Putamen (tissue), 1 donor: ENCODE data around the gene UNCX.
"Not testable (repeated sequence)": the region's sequence is repeated elsewhere in the genome, so short reads cannot be mapped to it uniquely, and the experiment has no call there.

Experiments
- DNase-seq: peaks from one replicate; pipeline ENCODE4 v3.0.0-alpha.2; 2016; ENCODE audit warnings: low spot score

Gene UNCX

GRCh38 chr7:1278543-1278942 is 45.9 kb downstream of the UNCX start:
- no peak for DNase-seq

- no peak for DNase-seq
Observed at GRCh38 chr7:1279041-1279440, 46.4 kb downstream of the UNCX start.

- not testable (repeated sequence) for DNase-seq
Observed at GRCh38 chr7:1279895-1280294, 47.2 kb downstream of the UNCX start.

GRCh38 chr7:1281068-1281467 is 48.4 kb downstream of the UNCX start:
- no peak for DNase-seq

GRCh38 chr7:1282679-1283078 is 50.0 kb downstream of the UNCX start:
- DNase-seq: no peak

GRCh38 chr7:1283337-1283736 is 50.7 kb downstream of the UNCX start:
- no peak for DNase-seq

- DNase-seq: no peak
Observed at GRCh38 chr7:1283941-1284742, 51.5 kb downstream of the UNCX start.

- no peak for DNase-seq
Observed at GRCh38 chr7:1284743-1285458, 52.2 kb downstream of the UNCX start.

- no peak for DNase-seq
Observed at GRCh38 chr7:1285556-1286301, 53.1 kb downstream of the UNCX start.
